WTC11 (cell line): ENCODE data around the gene GASK1A. TPM values are rescaled to one million over a fixed set of nuclear protein-coding genes. Genes with fewer than 3 reads are reported as not detected.

Experiments used
- ATAC-seq: fragments of 200-7000 bp; cut with Tn5 transposase; 2 replicates; pipeline ENCODE4 v1.10.0; 2021; ENCODE audit warnings: mild to moderate bottlenecking, moderate library complexity
- CTCF ChIA-PET: fragments of 300-600 bp; sonication (Branson Sonifier 250); formaldehyde crosslinking; loops from one replicate; lab custom pipeline; 2021; ENCODE audit warnings: antibody characterized with exemption; lab: Charles Lee
- POLR2A ChIA-PET: fragments of 350-600 bp; sonication (Branson Sonifier 250); formaldehyde crosslinking; loops from one replicate; lab custom pipeline; 2021; ENCODE audit warnings: antibody characterized with exemption; lab: Charles Lee
- DNase-seq: peaks from one replicate; pipeline ENCODE4 v3.0.0; 2021; ENCODE audit warnings: low spot score
- H3K27ac Mint-ChIP-seq: 2 replicates; pipeline ENCODE4 v1.8.0; 2021; ENCODE audit warnings: mixed read lengths
- H3K27me3 Mint-ChIP-seq: 2 replicates; pipeline ENCODE4 v1.8.0; 2021; ENCODE audit warnings: low read depth, mild to moderate bottlenecking, moderate library complexity, mixed read lengths
- H3K36me3 Mint-ChIP-seq: 2 replicates; pipeline ENCODE4 v1.8.0; 2021; ENCODE audit warnings: mixed read lengths
- H3K4me1 Mint-ChIP-seq: 2 replicates; pipeline ENCODE4 v1.8.0; 2022; ENCODE audit warnings: mixed read lengths
- H3K4me3 Mint-ChIP-seq: 2 replicates; pipeline ENCODE4 v1.8.0; 2021; ENCODE audit warnings: mild to moderate bottlenecking, moderate library complexity, mixed read lengths
- H3K9me3 Mint-ChIP-seq: 2 replicates; pipeline ENCODE4 v1.8.0; 2021; ENCODE audit warnings: mixed read lengths
- ATF1 ChIP-seq: sonication (generic); formaldehyde crosslinking; IDR thresholded peaks from 2 replicates; pipeline ENCODE4 v1.8.1; 2023; ENCODE audit warnings: mild to moderate bottlenecking, moderate library complexity, missing genetic modification reagents
- ATF2 ChIP-seq: sonication (generic); formaldehyde crosslinking; IDR thresholded peaks from 2 replicates; pipeline ENCODE4 v1.8.1; 2022; ENCODE audit warnings: low read depth, missing genetic modification reagents, borderline replicate concordance
- CBFB ChIP-seq: sonication (generic); formaldehyde crosslinking; IDR thresholded peaks from 2 replicates; pipeline ENCODE4 v1.8.1; 2022; ENCODE audit warnings: mild to moderate bottlenecking, low read depth, missing genetic modification reagents
- EMX1 ChIP-seq: fragments of 250-450 bp; sonication (Bioruptor Pico); IDR thresholded peaks from 2 replicates; pipeline ENCODE4 v1.8.0; 2021; ENCODE audit warnings: mild to moderate bottlenecking
- HMGXB4 ChIP-seq: sonication (generic); formaldehyde crosslinking; IDR thresholded peaks from 2 replicates; pipeline ENCODE4 v1.8.1; 2023; ENCODE audit warnings: mild to moderate bottlenecking, moderate library complexity, missing genetic modification reagents
- KAT7 ChIP-seq: sonication (generic); formaldehyde crosslinking; IDR thresholded peaks from 2 replicates; pipeline ENCODE4 v1.8.1; 2023; ENCODE audit warnings: missing genetic modification reagents, mild to moderate bottlenecking, borderline replicate concordance
- MAX ChIP-seq: sonication (generic); formaldehyde crosslinking; IDR thresholded peaks from 2 replicates; pipeline ENCODE4 v1.8.0; 2022; ENCODE audit warnings: mild to moderate bottlenecking, missing genetic modification reagents
- MLX ChIP-seq: sonication (generic); formaldehyde crosslinking; IDR thresholded peaks from 2 replicates; pipeline ENCODE4 v1.8.1; 2023; ENCODE audit warnings: mild to moderate bottlenecking, missing genetic modification reagents, moderate library complexity
- PRDM15 ChIP-seq: sonication (generic); formaldehyde crosslinking; IDR thresholded peaks from 2 replicates; pipeline ENCODE4 v1.8.0; 2022; ENCODE audit warnings: missing genetic modification reagents
- USF2 ChIP-seq: sonication (generic); formaldehyde crosslinking; IDR thresholded peaks from 2 replicates; pipeline ENCODE4 v1.8.1; 2023; ENCODE audit warnings: mild to moderate bottlenecking, missing genetic modification reagents, moderate library complexity
- ZBTB43 ChIP-seq: sonication (generic); formaldehyde crosslinking; IDR thresholded peaks from 2 replicates; pipeline ENCODE4 v1.8.1; 2023; ENCODE audit warnings: mild to moderate bottlenecking, missing genetic modification reagents
- ZNF121 ChIP-seq: sonication (generic); formaldehyde crosslinking; IDR thresholded peaks from 2 replicates; pipeline ENCODE4 v1.8.0; 2023; ENCODE audit warnings: missing genetic modification reagents
- ZNF219 ChIP-seq: sonication (generic); formaldehyde crosslinking; IDR thresholded peaks from 2 replicates; pipeline ENCODE4 v1.8.0; 2023; ENCODE audit warnings: missing genetic modification reagents, mild to moderate bottlenecking, borderline replicate concordance
- ZNF317 ChIP-seq: sonication (generic); formaldehyde crosslinking; IDR thresholded peaks from 2 replicates; pipeline ENCODE4 v1.8.1; 2023; ENCODE audit warnings: low read depth, mild to moderate bottlenecking, moderate library complexity, missing genetic modification reagents, borderline replicate concordance
- ZNF512 ChIP-seq: sonication (generic); formaldehyde crosslinking; IDR thresholded peaks from 2 replicates; pipeline ENCODE4 v1.8.1; 2022; ENCODE audit warnings: missing genetic modification reagents, borderline replicate concordance
- total RNA-seq: library from RNA; stranded (reverse); gene quantifications from 3 replicates; pipeline ENCODE4 v1.2.3, GENCODE V29; 2021

Gene GASK1A
- total RNA-seq, 1 experiment from 2014 or later: 9.6 TPM

GRCh38 chr3:43053291-43053690, 74.2 kb downstream of the GASK1A start:
- CTCF ChIA-PET: no interaction called here
- Mint-ChIP-seq H3K27ac (no peak overlapping the region), H3K4me1 (no peaks in the 10 kb centered on the region), H3K9me3 (peaks cover 44% of the 10 kb centered on the region), H3K27me3 (peaks cover 3% of the 10 kb centered on the region; the same call in 1 of the 2 replicates), H3K4me3 (no peak overlapping the region), H3K36me3 (peaks cover 11% of the 10 kb centered on the region)
- POLR2A ChIA-PET: no interaction called here
- ATAC-seq: no peak
- no peak for DNase-seq
- TF ChIP-seq ZNF317 (CRISPR knock-in tag) (no peak), KAT7 (CRISPR knock-in tag) (no peak), ZNF121 (CRISPR knock-in tag) (no peak), CBFB (CRISPR knock-in tag) (no peak), ZBTB43 (no peak), MAX (CRISPR knock-in tag) (no peak), ZNF512 (CRISPR knock-in tag) (no peak), HMGXB4 (no peak)

GRCh38 chr3:43054754-43055153, 75.6 kb downstream of the GASK1A start:
- POLR2A ChIA-PET: no interaction called here
- H3K9me3 Mint-ChIP-seq: peaks cover 33% of the 10 kb centered on the region
- H3K4me1 Mint-ChIP-seq: no peaks in the 10 kb centered on the region
- no peak for ATAC-seq
- no peak overlapping the region for H3K27ac Mint-ChIP-seq
- peaks cover 14% of the 10 kb centered on the region for H3K36me3 Mint-ChIP-seq
- H3K4me3 Mint-ChIP-seq: no peak overlapping the region
- TF ChIP-seq USF2 (no peak), ATF2 (CRISPR knock-in tag) (no peak)
- TF ChIP-seq, all 79 proteins: peak for 0
- peaks cover 3% of the 10 kb centered on the region; the same call in 1 of the 2 replicates for H3K27me3 Mint-ChIP-seq
- CTCF ChIA-PET: interaction anchor here (1.4 to 1.6 kb wide), 2 partner anchors 93 to 101 kb away, joined by 4 read pairs; no protein-coding TSS in a partner anchor
- no peak for DNase-seq

GRCh38 chr3:43055393-43055792, 76.3 kb downstream of the GASK1A start:
- H3K27me3 Mint-ChIP-seq: peaks cover 3% of the 10 kb centered on the region; the same call in 1 of the 2 replicates
- no peak overlapping the region for H3K4me3 Mint-ChIP-seq
- no peaks in the 10 kb centered on the region for H3K4me1 Mint-ChIP-seq
- DNase-seq (no peak), ATAC-seq (no peak)
- ChIA-PET CTCF (interaction anchor here (0.6 to 1.6 kb wide), 3 partner anchors 16 to 101 kb away, joined by 3 to 4 read pairs (median 4); no protein-coding TSS in a partner anchor), POLR2A (no interaction called here)
- peaks cover 14% of the 10 kb centered on the region for H3K36me3 Mint-ChIP-seq
- H3K27ac Mint-ChIP-seq: no peak overlapping the region
- H3K9me3 Mint-ChIP-seq: peaks cover 31% of the 10 kb centered on the region
- no peak for TF ChIP-seq ATF2 (CRISPR knock-in tag)
- no peak for TF ChIP-seq ATF1 (CRISPR knock-in tag)
- TF ChIP-seq ZNF512 (CRISPR knock-in tag): no peak
- TF ChIP-seq EMX1: no peak
- TF ChIP-seq MLX (CRISPR knock-in tag): no peak
- TF ChIP-seq ZNF219 (CRISPR knock-in tag): no peak
- TF ChIP-seq PRDM15 (CRISPR knock-in tag): no peak
